HepG2 (cell line): ENCODE data around the gene WDR54. TPM values are rescaled to one million over a fixed set of nuclear protein-coding genes. Genes with fewer than 3 reads are reported as not detected.

Experiments used
- ARNT2 ChIP-seq: sonication (generic); formaldehyde crosslinking; IDR thresholded peaks from 2 replicates; pipeline ENCODE4 v1.8.0; 2022; ENCODE audit warnings: mild to moderate bottlenecking, low read depth, missing genetic modification reagents, moderate library complexity
- CBX5 ChIP-seq: sonication (generic); formaldehyde crosslinking; IDR thresholded peaks from 2 replicates; pipeline ENCODE4 v1.4.0; 2020; ENCODE audit warnings: missing genetic modification reagents, borderline replicate concordance
- FUBP1 ChIP-seq: sonication (generic); formaldehyde crosslinking; IDR thresholded peaks from 2 replicates; pipeline ENCODE4 v1.5.1; 2020; ENCODE audit warnings: missing genetic modification reagents, mild to moderate bottlenecking, borderline replicate concordance
- GATAD2A ChIP-seq: IDR thresholded peaks from 2 replicates; pipeline ENCODE4 v1.6.1; 2016
- HOMEZ ChIP-seq: IDR thresholded peaks from 2 replicates; pipeline ENCODE4 v1.6.1; 2016; ENCODE audit warnings: low read depth
- NFYB ChIP-seq: sonication (generic); formaldehyde crosslinking; IDR thresholded peaks from 2 replicates; pipeline ENCODE4 v1.4.0; 2020; ENCODE audit warnings: missing genetic modification reagents
- SKIL ChIP-seq: sonication (generic); formaldehyde crosslinking; IDR thresholded peaks from 2 replicates; pipeline ENCODE4 v1.8.0; 2022; ENCODE audit warnings: missing genetic modification reagents, mild to moderate bottlenecking, moderate library complexity, borderline replicate concordance
- YY1 ChIP-seq: IDR thresholded peaks from 2 replicates; pipeline ENCODE4 v1.6.1; 2011; ENCODE audit warnings: low read length, low read depth, moderate library complexity, mild to moderate bottlenecking; ENCODE audit not compliant: insufficient read depth, insufficient replicate concordance
- ZBTB7B ChIP-seq: sonication (generic); formaldehyde crosslinking; IDR thresholded peaks from 2 replicates; pipeline ENCODE4 v1.4.0; 2020; ENCODE audit warnings: missing genetic modification reagents
- ZEB1 ChIP-seq: IDR thresholded peaks from 2 replicates; pipeline ENCODE4 v1.6.1; 2012; ENCODE audit warnings: mild to moderate bottlenecking, low read depth, inconsistent platforms; ENCODE audit not compliant: insufficient replicate concordance
- ZNF580 ChIP-seq: IDR thresholded peaks from 2 replicates; pipeline ENCODE4 v1.6.1; 2016; ENCODE audit warnings: low read depth, borderline replicate concordance
- ZNF607 ChIP-seq: sonication (generic); formaldehyde crosslinking; IDR thresholded peaks from 2 replicates; pipeline ENCODE4 v1.5.1; 2020; ENCODE audit warnings: missing genetic modification reagents, mild to moderate bottlenecking, borderline replicate concordance
- ZSCAN22 ChIP-seq: sonication (generic); formaldehyde crosslinking; IDR thresholded peaks from 2 replicates; pipeline ENCODE4 v1.4.0; 2020; ENCODE audit warnings: mild to moderate bottlenecking, missing genetic modification reagents
- polyA plus RNA-seq, 8 experiments: library from polyadenylated mRNA; depleted of rRNA in 3 of 8; stranded (reverse) in 7 of 8; unstranded in 1 of 8; fragments of >200 nt; fragmentation: Illumina TruSeq in 4 of 8; extraction: Trizol in 4 of 8; gene quantifications; 2 replicates each; pipeline versions ENCODE4 v1.2.1 to v1.2.3, GENCODE V29; 2011 to 2016; ENCODE audit warnings: low read depth in 4 of 8, missing spikeins in 1 of 8, mixed read lengths in 1 of 8; ENCODE audit not compliant: insufficient read depth in 1 of 8
- total RNA-seq, 5 experiments: library from RNA; depleted of rRNA; stranded (reverse); fragments of >200 nt; fragmentation: Illumina TruSeq; extraction: Trizol; gene quantifications; 2 replicates each; pipeline ENCODE4 v1.2.3, GENCODE V29; 2016; ENCODE audit warnings: low read depth in 1 of 5
- TF ChIP-seq, protein P1 (sequence below): sonication (generic); formaldehyde crosslinking; IDR thresholded peaks from 2 replicates; pipeline ENCODE4 v1.9.0; 2021; ENCODE audit warnings: missing genetic modification reagents, mild to moderate bottlenecking, borderline replicate concordance
- TF ChIP-seq, protein P2 (sequence below): sonication (generic); formaldehyde crosslinking; IDR thresholded peaks from 2 replicates; pipeline ENCODE4 v1.5.1; 2020; ENCODE audit warnings: mild to moderate bottlenecking, missing genetic modification reagents, moderate library complexity

Gene WDR54
- total and polyA plus RNA-seq, 2 of the 13 experiments (the other 11 are each of a cell fraction or from before 2014, with no cell fraction given) = 2.0 to 17.3 TPM

DNA sequence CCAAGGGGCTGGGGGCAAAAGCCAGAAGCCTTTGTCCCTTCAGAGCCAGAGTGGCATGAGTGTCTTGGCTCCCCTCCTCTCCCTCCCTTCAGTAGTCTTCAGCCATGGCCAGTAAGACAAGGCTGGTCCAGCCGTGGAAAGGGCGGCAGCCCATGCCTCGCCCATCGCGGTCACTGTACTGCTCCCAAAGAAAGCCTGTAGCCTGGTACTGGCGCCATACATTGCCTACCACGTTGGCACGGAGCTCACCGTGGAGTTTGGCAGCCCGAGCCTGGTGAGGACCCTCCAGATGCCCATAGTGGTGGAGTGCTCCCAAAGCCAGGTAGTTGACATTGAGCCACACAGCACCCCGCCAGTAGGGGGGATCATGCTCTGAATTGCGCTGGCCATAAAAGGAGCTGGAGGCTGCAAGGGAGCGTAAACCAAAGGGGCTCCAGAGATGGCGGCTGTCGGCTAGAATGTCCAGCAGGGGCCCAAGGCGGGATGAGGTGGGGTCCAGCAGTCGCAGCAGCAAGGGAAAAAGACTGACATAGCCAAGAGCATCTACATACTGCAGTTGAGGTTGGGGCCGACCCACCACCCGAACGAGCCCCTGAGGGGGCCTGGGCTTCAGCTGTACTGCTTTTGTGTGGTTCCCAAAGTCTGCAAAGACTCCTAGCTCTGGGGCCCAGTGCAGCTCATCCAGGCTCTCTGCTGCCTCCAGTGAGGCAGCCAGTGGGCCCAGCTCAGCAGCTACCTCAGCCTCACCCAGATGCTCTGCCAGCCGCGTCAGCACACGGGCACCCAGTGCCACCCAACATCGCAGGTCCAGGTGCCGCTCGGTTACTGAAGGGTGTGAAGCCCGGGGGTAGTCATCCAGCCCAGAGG, 39.9 kb downstream of the WDR54 start (continued):
- TF ChIP-seq YY1 = peak; percentile 30
- TF ChIP-seq NFYB (CRISPR knock-in tag) = no peak
- 0 out of 2 replicates have a peak, but pooled peaks have one; percentile 41 for TF ChIP-seq ZNF607 (CRISPR knock-in tag)
- no peak for TF ChIP-seq GATAD2A (CRISPR knock-in tag)
- TF ChIP-seq ZBTB7B (CRISPR knock-in tag) = 0 out of 2 replicates have a peak, but pooled peaks have one; percentile 46
- no peak for TF ChIP-seq SKIL (CRISPR knock-in tag)
- 0 out of 2 replicates have a peak, but pooled peaks have one; percentile 64 for TF ChIP-seq FUBP1 (CRISPR knock-in tag)
- no peak for TF ChIP-seq ZNF580 (CRISPR knock-in tag)
- TF ChIP-seq ZSCAN22 (CRISPR knock-in tag) = no peak
- peak; percentile 23; the same call in 1 of the 2 replicates for TF ChIP-seq CBX5 (CRISPR knock-in tag)
- TF ChIP-seq, protein P1, sequence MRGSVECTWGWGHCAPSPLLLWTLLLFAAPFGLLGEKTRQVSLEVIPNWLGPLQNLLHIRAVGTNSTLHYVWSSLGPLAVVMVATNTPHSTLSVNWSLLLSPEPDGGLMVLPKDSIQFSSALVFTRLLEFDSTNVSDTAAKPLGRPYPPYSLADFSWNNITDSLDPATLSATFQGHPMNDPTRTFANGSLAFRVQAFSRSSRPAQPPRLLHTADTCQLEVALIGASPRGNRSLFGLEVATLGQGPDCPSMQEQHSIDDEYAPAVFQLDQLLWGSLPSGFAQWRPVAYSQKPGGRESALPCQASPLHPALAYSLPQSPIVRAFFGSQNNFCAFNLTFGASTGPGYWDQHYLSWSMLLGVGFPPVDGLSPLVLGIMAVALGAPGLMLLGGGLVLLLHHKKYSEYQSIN (CRISPR knock-in tag) = no peak
- TF ChIP-seq ZEB1 = no peak
- no peak for TF ChIP-seq ARNT2
- no peak for TF ChIP-seq HOMEZ (CRISPR knock-in tag)
- TF ChIP-seq, protein P2, sequence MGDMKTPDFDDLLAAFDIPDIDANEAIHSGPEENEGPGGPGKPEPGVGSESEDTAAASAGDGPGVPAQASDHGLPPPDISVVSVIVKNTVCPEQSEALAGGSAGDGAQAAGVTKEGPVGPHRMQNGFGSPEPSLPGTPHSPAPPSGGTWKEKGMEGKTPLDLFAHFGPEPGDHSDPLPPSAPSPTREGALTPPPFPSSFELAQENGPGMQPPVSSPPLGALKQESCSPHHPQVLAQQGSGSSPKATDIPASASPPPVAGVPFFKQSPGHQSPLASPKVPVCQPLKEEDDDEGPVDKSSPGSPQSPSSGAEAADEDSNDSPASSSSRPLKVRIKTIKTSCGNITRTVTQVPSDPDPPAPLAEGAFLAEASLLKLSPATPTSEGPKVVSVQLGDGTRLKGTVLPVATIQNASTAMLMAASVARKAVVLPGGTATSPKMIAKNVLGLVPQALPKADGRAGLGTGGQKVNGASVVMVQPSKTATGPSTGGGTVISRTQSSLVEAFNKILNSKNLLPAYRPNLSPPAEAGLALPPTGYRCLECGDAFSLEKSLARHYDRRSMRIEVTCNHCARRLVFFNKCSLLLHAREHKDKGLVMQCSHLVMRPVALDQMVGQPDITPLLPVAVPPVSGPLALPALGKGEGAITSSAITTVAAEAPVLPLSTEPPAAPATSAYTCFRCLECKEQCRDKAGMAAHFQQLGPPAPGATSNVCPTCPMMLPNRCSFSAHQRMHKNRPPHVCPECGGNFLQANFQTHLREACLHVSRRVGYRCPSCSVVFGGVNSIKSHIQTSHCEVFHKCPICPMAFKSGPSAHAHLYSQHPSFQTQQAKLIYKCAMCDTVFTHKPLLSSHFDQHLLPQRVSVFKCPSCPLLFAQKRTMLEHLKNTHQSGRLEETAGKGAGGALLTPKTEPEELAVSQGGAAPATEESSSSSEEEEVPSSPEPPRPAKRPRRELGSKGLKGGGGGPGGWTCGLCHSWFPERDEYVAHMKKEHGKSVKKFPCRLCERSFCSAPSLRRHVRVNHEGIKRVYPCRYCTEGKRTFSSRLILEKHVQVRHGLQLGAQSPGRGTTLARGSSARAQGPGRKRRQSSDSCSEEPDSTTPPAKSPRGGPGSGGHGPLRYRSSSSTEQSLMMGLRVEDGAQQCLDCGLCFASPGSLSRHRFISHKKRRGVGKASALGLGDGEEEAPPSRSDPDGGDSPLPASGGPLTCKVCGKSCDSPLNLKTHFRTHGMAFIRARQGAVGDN (CRISPR knock-in tag) = peak; percentile 40; the same call in 1 of the 2 replicates
